ENCODE measurements around the gene MAPK9. TPM values are rescaled to one million over a fixed set of nuclear protein-coding genes. Genes with fewer than 3 reads are reported as not detected.

Gene MAPK9
- total and polyA plus RNA-seq, 9 of the 15 experiments (the other 6 are each of a cell fraction or from before 2014, with no cell fraction given) = 4.8 to 58.0 (median 29.9) TPM

DNA sequence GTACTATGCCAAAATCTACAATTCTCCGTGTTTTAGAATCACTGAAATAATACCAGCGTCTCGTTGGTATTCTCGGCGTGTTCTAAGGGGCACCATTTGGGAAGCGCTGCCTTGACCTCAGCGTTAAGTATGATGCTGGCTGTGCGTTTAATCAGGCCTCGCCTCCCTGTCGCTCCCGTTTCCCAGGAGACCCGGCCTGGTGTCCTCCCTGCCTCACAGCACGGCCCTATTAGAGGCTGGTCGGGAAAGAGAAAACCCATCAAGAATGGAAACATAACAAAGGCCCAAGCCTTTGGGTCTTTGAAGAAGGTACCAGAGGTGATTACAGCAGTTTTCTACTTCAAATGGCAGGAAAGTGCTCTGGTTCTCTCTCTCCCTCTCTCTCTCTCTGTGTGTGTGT is 31.3 kb upstream of the MAPK9 start:
- DNase-seq (ENCODE audit: extremely low read depth in 1 of 4, low spot score in 3 of 4) = no peak
- Histone ChIP-seq H3K4me2 (ENCODE audit: insufficient read depth, low read length) (no peak overlapping the region), H3K9me3 (replicated peaks; ENCODE audit: control insufficient read depth, insufficient read depth, low read depth, low read length) (no peaks in the 10 kb centered on the region), H3K36me3 (ENCODE audit: control insufficient read depth, insufficient read depth, low read length) (no peaks in the 10 kb centered on the region), H3K9me1 (ENCODE audit: control insufficient read depth, insufficient read depth, low read length) (no peaks in the 10 kb centered on the region), H2AFZ (ENCODE audit: low read depth, low read length) (no peak overlapping the region), H4K20me1 (replicated peaks; ENCODE audit: control insufficient read depth, insufficient read depth, low read length) (peaks cover under 1% of the 10 kb centered on the region; the same call in 1 of the 2 replicates), H3K27ac (ENCODE audit: extremely low read depth, low read depth, low read length) (no peak overlapping the region), H3K27me3 (ENCODE audit: control insufficient read depth in 2 of 2, insufficient read depth in 2 of 2, low read length in 2 of 2) (peaks cover 44 to 63% of the 10 kb centered on the region in 2 experiments), H3K9ac (ENCODE audit: insufficient read depth in 1 of 2, low read depth in 2 of 2, low read length in 2 of 2) (no peak overlapping the region), H3K4me1 (replicated peaks in 1 of 2; ENCODE audit: control insufficient read depth in 2 of 2, insufficient read depth in 2 of 2, low read length in 2 of 2) (peaks cover 0 to under 1% of the 10 kb centered on the region in 2 experiments; a peak in 1 of 5 replicates), H3K79me2 (ENCODE audit: control insufficient read depth, insufficient read depth, low read length) (no peaks in the 10 kb centered on the region), H3K4me3 (no peak overlapping the region)
- CTCF ChIA-PET (ENCODE audit: low intra/inter-chr PET ratio) = no interaction called here
- 3% methylated on average over 14 of the region's 14 CpGs for WGBS (ENCODE audit: insufficient coverage, low coverage, missing lambda C conversion rate)
- POLR2A ChIA-PET = interaction anchor here (1.9 kb wide), 1 partner anchor 12 kb away, joined by 4 read pairs; no protein-coding TSS in a partner anchor
- no peak for TF ChIP-seq L3MBTL2 (IDR thresholded peaks at IDR 0.05)
- no peak for TF ChIP-seq CXXC5 (CRISPR knock-in tag; IDR thresholded peaks at IDR 0.05)
- no peak for TF ChIP-seq ZNF764 (CRISPR knock-in tag; IDR thresholded peaks at IDR 0.05; ENCODE audit: low read depth)
- no peak for TF ChIP-seq SMAD1 (IDR thresholded peaks at IDR 0.05; ENCODE audit: low read depth, low read length, partially characterized antibody)
- TF ChIP-seq GATAD2B (IDR thresholded peaks at IDR 0.05; ENCODE audit: borderline replicate concordance) = no peak
- no peak for TF ChIP-seq ZNF707 (CRISPR knock-in tag; conservative IDR thresholded peaks at IDR 0.05)
- no peak for TF ChIP-seq ZNF124 (CRISPR knock-in tag; IDR thresholded peaks at IDR 0.05)
- no peak for TF ChIP-seq BACH1 (tag; IDR thresholded peaks at IDR 0.05)
- no peak for TF ChIP-seq ZNF175 (CRISPR knock-in tag; IDR thresholded peaks at IDR 0.05; ENCODE audit: low read depth)
- TF ChIP-seq, protein P1, sequence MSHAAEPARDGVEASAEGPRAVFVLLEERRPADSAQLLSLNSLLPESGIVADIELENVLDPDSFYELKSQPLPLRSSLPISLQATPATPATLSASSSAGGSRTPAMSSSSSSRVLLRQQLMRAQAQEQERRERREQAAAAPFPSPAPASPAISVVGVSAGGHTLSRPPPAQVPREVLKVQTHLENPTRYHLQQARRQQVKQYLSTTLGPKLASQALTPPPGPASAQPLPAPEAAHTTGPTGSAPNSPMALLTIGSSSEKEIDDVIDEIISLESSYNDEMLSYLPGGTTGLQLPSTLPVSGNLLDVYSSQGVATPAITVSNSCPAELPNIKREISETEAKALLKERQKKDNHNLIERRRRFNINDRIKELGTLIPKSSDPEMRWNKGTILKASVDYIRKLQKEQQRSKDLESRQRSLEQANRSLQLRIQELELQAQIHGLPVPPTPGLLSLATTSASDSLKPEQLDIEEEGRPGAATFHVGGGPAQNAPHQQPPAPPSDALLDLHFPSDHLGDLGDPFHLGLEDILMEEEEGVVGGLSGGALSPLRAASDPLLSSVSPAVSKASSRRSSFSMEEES (CRISPR knock-in tag; IDR thresholded peaks at IDR 0.05) = no peak
- TF ChIP-seq NUFIP1 (IDR thresholded peaks at IDR 0.05; ENCODE audit: partially characterized antibody) = no peak
- TF ChIP-seq MTA3 (IDR thresholded peaks at IDR 0.05; ENCODE audit: borderline replicate concordance) = no peak
- TF ChIP-seq HCFC1 (IDR thresholded peaks at IDR 0.05; ENCODE audit: low read depth, low read length) = no peak
- ATAC-seq = no peak
- in situ Hi-C loops (cut with MboI) = no loop called here
- no peak for FAIRE-seq
- intact Hi-C loops (cut with micrococcal nuclease) = no loop called here
- no TSS peak for BruUV-seq (replicated peaks)

All from K562 (cell line).